Measurements from ENCODE around the gene TOR1AIP1. TPM values are rescaled to one million over a fixed set of nuclear protein-coding genes. Genes with fewer than 3 reads are reported as not detected.

Gene TOR1AIP1
- total RNA-seq, 1 donor from 2014 or later = 60.7 TPM

DNA sequence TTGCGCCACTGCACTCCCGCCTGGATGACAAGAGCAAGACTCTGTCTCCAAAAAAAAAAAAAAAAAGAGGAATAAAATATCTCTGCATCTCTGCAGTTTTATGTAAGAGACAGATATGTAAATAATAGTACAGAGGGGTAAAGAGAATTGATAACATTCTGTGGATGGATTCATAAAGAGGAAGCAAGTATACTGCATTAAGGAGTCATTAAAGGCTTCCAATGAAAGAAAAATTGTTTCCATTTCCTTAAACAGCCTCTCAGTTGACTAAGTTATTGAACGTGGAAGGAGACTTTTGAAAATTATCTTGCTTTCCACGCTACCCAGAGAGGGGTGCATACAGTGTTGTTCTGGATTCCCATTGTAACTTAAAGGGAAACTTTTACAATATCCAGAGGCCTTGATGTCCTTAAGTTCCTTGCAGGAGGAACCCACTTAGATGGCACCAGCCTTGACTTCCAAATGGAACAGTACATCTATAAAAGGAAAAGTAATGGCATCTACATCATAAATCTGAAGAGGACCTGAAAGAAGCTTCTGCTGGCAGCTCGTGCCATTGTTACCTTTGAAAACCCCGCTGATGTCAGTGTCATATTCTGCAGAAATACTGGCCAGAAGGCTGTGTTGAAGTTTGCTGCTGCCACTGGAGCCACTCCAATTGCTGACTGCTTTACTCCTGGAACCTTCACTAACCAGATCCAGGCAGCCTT is 86.4 kb downstream of the TOR1AIP1 start:
- DNase-seq (ENCODE audit: low spot score) = no peak

DNA sequence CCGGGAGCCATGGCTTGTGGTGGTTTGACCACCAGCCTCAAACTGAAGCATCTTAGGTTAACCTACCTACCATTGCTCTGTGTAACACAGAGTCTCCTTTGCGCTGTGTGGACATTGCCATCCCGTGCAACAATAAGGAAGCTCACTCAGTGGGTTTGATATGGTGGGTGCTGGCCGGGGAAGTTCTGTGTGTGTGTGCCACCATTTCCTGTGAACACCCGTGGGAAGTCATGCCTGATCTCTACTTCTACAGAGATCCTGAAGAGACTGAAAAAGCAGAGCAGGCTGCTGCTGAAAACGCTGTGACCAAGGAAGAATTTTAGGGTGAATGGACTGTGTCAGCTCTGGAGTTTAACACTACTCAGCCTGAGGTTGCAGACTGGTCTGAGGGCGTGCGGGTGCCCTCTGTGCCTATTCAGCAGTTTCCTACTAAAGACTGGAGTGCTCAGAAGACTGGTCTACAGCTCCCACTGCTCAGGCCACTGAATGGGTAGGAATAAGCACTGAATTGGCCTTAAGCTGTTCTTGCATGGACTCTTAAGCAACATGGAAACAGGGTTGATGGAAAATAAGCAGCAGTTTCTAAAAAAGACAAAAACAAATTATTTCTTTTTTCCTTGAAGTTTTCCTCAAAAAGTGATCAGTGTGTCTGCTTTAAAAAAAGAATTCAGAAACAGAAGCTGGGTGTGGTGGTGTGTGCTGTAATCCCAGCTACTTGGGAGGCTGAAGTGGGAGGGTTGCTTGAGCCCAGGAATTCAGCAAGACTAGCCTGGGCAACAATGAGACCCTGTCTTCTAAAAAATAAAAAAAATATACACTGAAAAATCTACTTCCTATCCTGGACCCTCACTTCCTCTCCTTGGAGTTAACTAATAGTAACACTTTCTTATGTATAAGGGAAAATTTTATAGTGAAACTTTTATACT is 87.2 kb downstream of the TOR1AIP1 start:
- DNase-seq (ENCODE audit: low spot score) (no peak), ATAC-seq (peak; percentile 67)
- intact Hi-C loops (cut with DNase I) = no loop called here

More for the DNA sequence above, 86.4 kb downstream of the TOR1AIP1 start:
- intact Hi-C loops (cut with DNase I) = no loop called here
- no peak for ATAC-seq

Other genes with a start within 250 kb of the TOR1AIP1 start
- gene FAM163A, start 139.0 kb upstream of the TOR1AIP1 start, total RNA-seq = not detected
- 69.0 TPM for gene TOR1AIP2, start 4.5 kb upstream of the TOR1AIP1 start, total RNA-seq
- 70.0 TPM for gene CEP350, start 72.5 kb downstream of the TOR1AIP1 start, total RNA-seq

Measured in sciatic nerve (tissue), 2 donors.